Measurements from ENCODE around the gene MAPKAPK5. TPM values are rescaled to one million over a fixed set of nuclear protein-coding genes. Genes with fewer than 3 reads are reported as not detected.

MAPKAPK5 gene
- total and polyA plus RNA-seq, 4 donors = 10.9 to 26.3 (median 12.6) TPM

- TF ChIP-seq JUND (IDR thresholded peaks at IDR 0.05) (no peak), FOXA2 (IDR thresholded peaks at IDR 0.05) (no peak), SP1 (IDR thresholded peaks at IDR 0.05) (no peak), HNF4A (conservative IDR thresholded peaks at IDR 0.05) (no peak), EGR1 (IDR thresholded peaks at IDR 0.05; ENCODE audit: low read depth in 2 of 2) (no peak), YY1 (IDR thresholded peaks at IDR 0.05) (no peak), CTCF (IDR thresholded peaks at IDR 0.05; ENCODE audit: low read depth, low read length, missing input control) (no peak), TAF1 (conservative IDR thresholded peaks at IDR 0.05) (no peak)
- TF ChIP-seq, protein P1, sequence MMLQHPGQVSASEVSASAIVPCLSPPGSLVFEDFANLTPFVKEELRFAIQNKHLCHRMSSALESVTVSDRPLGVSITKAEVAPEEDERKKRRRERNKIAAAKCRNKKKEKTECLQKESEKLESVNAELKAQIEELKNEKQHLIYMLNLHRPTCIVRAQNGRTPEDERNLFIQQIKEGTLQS (IDR thresholded peaks at IDR 0.05) = no peak
- TF ChIP-seq, protein P2, sequence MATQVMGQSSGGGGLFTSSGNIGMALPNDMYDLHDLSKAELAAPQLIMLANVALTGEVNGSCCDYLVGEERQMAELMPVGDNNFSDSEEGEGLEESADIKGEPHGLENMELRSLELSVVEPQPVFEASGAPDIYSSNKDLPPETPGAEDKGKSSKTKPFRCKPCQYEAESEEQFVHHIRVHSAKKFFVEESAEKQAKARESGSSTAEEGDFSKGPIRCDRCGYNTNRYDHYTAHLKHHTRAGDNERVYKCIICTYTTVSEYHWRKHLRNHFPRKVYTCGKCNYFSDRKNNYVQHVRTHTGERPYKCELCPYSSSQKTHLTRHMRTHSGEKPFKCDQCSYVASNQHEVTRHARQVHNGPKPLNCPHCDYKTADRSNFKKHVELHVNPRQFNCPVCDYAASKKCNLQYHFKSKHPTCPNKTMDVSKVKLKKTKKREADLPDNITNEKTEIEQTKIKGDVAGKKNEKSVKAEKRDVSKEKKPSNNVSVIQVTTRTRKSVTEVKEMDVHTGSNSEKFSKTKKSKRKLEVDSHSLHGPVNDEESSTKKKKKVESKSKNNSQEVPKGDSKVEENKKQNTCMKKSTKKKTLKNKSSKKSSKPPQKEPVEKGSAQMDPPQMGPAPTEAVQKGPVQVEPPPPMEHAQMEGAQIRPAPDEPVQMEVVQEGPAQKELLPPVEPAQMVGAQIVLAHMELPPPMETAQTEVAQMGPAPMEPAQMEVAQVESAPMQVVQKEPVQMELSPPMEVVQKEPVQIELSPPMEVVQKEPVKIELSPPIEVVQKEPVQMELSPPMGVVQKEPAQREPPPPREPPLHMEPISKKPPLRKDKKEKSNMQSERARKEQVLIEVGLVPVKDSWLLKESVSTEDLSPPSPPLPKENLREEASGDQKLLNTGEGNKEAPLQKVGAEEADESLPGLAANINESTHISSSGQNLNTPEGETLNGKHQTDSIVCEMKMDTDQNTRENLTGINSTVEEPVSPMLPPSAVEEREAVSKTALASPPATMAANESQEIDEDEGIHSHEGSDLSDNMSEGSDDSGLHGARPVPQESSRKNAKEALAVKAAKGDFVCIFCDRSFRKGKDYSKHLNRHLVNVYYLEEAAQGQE (IDR thresholded peaks at IDR 0.05) = no peak
- TF ChIP-seq, protein P3, sequence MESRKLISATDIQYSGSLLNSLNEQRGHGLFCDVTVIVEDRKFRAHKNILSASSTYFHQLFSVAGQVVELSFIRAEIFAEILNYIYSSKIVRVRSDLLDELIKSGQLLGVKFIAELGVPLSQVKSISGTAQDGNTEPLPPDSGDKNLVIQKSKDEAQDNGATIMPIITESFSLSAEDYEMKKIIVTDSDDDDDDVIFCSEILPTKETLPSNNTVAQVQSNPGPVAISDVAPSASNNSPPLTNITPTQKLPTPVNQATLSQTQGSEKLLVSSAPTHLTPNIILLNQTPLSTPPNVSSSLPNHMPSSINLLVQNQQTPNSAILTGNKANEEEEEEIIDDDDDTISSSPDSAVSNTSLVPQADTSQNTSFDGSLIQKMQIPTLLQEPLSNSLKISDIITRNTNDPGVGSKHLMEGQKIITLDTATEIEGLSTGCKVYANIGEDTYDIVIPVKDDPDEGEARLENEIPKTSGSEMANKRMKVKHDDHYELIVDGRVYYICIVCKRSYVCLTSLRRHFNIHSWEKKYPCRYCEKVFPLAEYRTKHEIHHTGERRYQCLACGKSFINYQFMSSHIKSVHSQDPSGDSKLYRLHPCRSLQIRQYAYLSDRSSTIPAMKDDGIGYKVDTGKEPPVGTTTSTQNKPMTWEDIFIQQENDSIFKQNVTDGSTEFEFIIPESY (IDR thresholded peaks at IDR 0.05) = no peak
- no peak overlapping the region for H3K9ac ChIP-seq (ENCODE audit: low read depth in 1 of 2, low read length in 2 of 2)
- no peaks in the 10 kb centered on the region for H3K9me3 ChIP-seq (ENCODE audit: control insufficient read depth in 4 of 4, low read length in 3 of 4)
- no peak overlapping the region for H3K4me3 ChIP-seq (ENCODE audit: low read depth in 1 of 3, low read length in 3 of 3)
- H3K27ac ChIP-seq (ENCODE audit: low read depth in 1 of 2, low read length in 2 of 2) = no peak overlapping the region
- WGBS = 92% methylated on average over 3 of the region's 3 CpGs
- H3K36me3 ChIP-seq (ENCODE audit: control insufficient read depth in 4 of 4, insufficient read depth in 3 of 4, low read depth in 1 of 4, low read length in 3 of 4) = peaks cover 0 to 8% (median 3%) of the 10 kb centered on the region in 4 donors
- no peak for DNase-seq (ENCODE audit: low spot score)
- peaks cover 8 to 29% (median 18%) of the 10 kb centered on the region in 4 donors for H3K4me1 ChIP-seq (ENCODE audit: control insufficient read depth in 4 of 4, insufficient read depth in 4 of 4, low read length in 3 of 4)
- no peaks in the 10 kb centered on the region for H3K27me3 ChIP-seq (ENCODE audit: control insufficient read depth in 4 of 4, insufficient read depth in 4 of 4, low read length in 3 of 4)
These were observed 3.7 kb upstream of the MAPKAPK5 start for GRCh38 chr12:111838353-111838752.

- Histone ChIP-seq H3K27ac (ENCODE audit: low read depth in 1 of 2, low read length in 2 of 2) (no peak overlapping the region), H3K9ac (ENCODE audit: low read depth in 1 of 2, low read length in 2 of 2) (peak overlapping the region; percentile 92 to 94), H3K36me3 (ENCODE audit: control insufficient read depth in 4 of 4, insufficient read depth in 3 of 4, low read depth in 1 of 4, low read length in 3 of 4) (peaks cover 0 to 8% (median 3%) of the 10 kb centered on the region in 4 donors), H3K4me3 (ENCODE audit: low read depth in 1 of 3, low read length in 3 of 3) (peak overlapping the region; percentile 69 to 99 (median 98)), H3K9me3 (ENCODE audit: control insufficient read depth in 4 of 4, low read length in 3 of 4) (no peaks in the 10 kb centered on the region), H3K27me3 (ENCODE audit: control insufficient read depth in 4 of 4, insufficient read depth in 4 of 4, low read length in 3 of 4) (no peaks in the 10 kb centered on the region), H3K4me1 (ENCODE audit: control insufficient read depth in 4 of 4, insufficient read depth in 4 of 4, low read length in 3 of 4) (peaks cover 14 to 42% (median 33%) of the 10 kb centered on the region in 4 donors)
- 36% methylated on average over 11 of the region's 11 CpGs for WGBS
- DNase-seq (ENCODE audit: low spot score) = no peak
- TF ChIP-seq CTCF (IDR thresholded peaks at IDR 0.05; ENCODE audit: low read depth, low read length, missing input control) (no peak), JUND (IDR thresholded peaks at IDR 0.05) (no peak), HNF4G (IDR thresholded peaks at IDR 0.05) (no peak)
These were observed 1.2 kb upstream of the MAPKAPK5 start for GRCh38 chr12:111840807-111841206.
